GM10266 (cell line): ENCODE results near the gene USP28.
"Not testable (repeated sequence)": the region's sequence is repeated elsewhere in the genome, so short reads cannot be mapped to it uniquely, and the experiment has no call there.

Experiments
- DNase-seq: peaks from one replicate; pipeline ENCODE4 v3.0.0; 2012; ENCODE audit errors: extremely low spot score
- TF ChIP-seq, protein P1 (sequence below): IDR thresholded peaks from 2 replicates; pipeline ENCODE4 v1.5.1; 2012; ENCODE audit warnings: mild to moderate bottlenecking, low read depth; ENCODE audit not compliant: control insufficient read depth, insufficient read depth; ENCODE audit errors: missing control alignments

The USP28 gene, protein sequence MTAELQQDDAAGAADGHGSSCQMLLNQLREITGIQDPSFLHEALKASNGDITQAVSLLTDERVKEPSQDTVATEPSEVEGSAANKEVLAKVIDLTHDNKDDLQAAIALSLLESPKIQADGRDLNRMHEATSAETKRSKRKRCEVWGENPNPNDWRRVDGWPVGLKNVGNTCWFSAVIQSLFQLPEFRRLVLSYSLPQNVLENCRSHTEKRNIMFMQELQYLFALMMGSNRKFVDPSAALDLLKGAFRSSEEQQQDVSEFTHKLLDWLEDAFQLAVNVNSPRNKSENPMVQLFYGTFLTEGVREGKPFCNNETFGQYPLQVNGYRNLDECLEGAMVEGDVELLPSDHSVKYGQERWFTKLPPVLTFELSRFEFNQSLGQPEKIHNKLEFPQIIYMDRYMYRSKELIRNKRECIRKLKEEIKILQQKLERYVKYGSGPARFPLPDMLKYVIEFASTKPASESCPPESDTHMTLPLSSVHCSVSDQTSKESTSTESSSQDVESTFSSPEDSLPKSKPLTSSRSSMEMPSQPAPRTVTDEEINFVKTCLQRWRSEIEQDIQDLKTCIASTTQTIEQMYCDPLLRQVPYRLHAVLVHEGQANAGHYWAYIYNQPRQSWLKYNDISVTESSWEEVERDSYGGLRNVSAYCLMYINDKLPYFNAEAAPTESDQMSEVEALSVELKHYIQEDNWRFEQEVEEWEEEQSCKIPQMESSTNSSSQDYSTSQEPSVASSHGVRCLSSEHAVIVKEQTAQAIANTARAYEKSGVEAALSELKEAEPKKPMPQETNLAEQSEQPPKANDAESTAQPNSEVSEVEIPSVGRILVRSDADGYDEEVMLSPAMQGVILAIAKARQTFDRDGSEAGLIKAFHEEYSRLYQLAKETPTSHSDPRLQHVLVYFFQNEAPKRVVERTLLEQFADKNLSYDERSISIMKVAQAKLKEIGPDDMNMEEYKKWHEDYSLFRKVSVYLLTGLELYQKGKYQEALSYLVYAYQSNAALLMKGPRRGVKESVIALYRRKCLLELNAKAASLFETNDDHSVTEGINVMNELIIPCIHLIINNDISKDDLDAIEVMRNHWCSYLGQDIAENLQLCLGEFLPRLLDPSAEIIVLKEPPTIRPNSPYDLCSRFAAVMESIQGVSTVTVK

DNA sequence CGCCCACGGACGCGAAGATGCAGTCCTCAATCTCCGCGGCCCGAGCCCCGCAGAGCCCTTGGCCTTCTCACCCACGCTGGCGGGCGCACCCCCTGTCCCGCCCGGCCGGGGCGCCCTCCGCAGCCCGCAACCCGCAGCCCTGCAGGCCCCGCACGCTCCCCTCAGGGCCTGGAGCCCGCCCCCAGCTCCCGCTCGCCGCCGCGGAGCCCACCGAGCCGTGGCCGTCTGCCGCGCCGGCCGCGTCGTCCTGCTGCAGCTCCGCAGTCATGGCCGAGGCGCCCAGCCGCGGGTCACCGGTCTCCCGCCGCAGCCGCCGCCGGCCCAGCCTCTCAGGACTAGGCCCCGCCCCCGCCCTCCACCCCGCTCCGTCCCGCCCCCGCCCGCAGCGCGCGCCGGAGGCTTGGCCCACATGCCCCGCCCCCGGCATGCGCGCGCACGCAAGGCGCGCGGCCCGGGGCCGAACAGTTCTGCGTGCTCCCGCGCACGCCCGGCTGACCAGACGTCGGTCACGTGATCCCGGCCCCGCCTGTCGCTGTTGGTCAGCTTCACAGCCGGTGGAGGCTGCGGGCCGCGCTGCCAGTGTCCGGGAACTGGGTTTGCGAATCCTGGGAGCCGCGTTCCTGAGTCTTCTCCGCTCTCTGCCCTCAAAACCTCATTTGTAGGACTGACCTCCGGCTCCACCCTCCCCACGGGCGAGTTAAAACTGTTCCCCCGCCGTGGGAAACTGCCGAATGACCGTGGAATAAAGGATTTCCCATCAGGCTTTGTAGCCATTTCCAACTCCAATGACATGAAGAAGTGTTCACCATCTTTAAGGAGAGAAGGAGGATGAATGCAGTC is at the start of gene USP28:
USP28 (minus strand) TSS at position 339 of the 840 bp plus-strand sequence; CDS start at position 268, 71 bp downstream.
- TF ChIP-seq, protein P1, sequence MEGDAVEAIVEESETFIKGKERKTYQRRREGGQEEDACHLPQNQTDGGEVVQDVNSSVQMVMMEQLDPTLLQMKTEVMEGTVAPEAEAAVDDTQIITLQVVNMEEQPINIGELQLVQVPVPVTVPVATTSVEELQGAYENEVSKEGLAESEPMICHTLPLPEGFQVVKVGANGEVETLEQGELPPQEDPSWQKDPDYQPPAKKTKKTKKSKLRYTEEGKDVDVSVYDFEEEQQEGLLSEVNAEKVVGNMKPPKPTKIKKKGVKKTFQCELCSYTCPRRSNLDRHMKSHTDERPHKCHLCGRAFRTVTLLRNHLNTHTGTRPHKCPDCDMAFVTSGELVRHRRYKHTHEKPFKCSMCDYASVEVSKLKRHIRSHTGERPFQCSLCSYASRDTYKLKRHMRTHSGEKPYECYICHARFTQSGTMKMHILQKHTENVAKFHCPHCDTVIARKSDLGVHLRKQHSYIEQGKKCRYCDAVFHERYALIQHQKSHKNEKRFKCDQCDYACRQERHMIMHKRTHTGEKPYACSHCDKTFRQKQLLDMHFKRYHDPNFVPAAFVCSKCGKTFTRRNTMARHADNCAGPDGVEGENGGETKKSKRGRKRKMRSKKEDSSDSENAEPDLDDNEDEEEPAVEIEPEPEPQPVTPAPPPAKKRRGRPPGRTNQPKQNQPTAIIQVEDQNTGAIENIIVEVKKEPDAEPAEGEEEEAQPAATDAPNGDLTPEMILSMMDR: peak; percentile 8
- DNase-seq: peak; percentile 97

DNA sequence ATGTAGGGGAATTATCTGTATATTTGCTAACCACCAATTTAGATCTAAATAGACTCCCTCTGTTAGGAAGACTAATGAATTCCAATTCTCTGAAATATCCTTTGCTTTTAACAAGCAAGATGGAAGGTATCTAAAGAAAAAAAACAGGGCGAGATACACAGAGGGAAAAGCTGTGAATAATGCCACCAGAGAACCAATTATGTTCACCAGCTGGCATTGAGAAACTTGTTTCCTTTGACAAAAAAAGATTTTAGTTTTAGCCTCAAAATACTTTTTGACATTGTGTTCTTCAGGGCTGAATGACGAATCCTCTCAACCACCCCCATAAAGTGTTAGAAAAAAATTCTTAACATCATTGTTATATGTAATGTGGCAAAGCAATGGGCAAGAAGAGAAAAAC is 48.2 kb upstream of the USP28 start:
- no peak for DNase-seq
- TF ChIP-seq, protein P1: no peak

- not testable (repeated sequence) for DNase-seq
Observed at GRCh38 chr11:113911491-113911890, 36.1 kb upstream of the USP28 start.

DNA sequence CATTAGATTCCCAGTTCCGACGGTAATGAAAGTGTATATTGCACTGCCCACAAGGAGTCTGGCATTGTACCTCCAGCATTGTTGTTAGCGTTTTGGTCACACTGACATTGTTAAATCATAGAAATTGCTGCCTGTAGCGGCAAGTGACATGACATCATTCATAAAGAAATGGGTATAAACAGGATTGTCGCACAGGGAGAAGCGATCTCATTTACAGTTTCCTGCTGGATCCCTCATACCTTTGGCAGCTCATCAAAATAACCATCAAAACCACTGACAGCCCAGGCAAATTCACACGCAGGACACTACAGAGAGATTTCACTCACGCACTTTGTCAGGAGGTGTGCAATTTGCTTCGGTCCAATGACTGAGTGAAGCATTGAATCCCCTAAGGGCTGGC is 32.7 kb upstream of the USP28 start:
- DNase-seq: no peak
- TF ChIP-seq, protein P1: no peak

DNA sequence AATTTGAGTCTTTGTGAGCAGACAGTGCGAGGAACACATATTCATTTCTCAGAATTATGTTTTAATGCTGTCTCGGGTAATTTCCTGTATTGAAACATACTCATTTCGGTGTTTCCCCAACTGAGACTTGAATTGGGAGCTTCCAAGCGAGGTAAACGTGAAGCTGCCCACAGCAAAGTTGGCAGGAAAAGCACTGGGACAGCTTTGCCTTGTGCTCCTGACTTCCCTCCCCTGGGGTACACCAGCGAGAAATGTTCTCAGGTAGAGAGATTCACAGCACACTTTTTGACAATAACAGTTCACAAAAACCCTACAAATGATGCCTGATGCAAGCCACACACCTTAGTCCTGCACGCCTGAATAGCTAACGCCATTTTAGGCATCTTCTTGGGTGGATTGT is 32.3 kb upstream of the USP28 start:
- TF ChIP-seq, protein P1: no peak

DNA sequence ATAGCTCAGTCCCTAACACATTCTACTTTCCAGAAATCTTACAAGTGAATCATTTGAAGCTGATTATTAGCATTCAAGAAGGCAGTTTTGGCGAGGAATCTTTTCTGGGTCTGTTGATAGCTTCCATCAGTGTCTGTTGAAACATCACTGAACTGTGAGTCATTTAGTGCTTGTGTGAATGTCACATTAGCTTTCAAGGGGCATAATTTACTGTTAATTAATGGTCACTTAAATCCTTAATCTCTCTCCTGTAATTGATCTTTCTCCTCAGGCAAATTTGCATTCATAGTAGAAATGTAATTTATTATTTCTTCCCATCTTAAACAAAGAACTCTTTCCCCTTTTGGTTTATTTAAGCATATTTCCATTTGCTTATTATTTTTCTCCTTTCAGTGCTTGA is 31.8 kb upstream of the USP28 start:
- TF ChIP-seq, protein P1: no peak
- no peak for DNase-seq

More for the DNA sequence above, 32.3 kb upstream of the USP28 start:
- no peak for DNase-seq

DNA sequence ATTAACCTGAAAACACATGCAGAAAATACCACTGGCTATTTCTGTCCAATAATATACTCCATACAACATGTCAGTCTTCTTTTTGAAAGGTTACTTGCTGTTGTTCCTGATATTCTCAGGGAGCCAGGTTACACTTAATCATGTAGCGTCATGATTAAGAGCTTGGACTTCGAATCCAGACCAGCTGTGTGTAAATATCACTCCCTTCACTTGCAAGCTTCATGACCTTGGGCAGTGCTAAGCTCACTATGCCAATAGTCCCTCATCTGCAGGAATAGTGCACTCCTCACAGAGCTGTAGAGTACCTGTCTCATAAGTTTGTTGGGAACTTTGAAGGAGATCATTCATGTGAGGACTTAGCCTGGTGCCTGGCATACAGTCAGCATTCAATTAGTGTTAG is 31.1 kb upstream of the USP28 start:
- TF ChIP-seq, protein P1: no peak

More for the DNA sequence above, 31.1 kb upstream of the USP28 start:
- DNase-seq: no peak
